ENCODE data around the gene TIFAB. TPM values are rescaled to one million over a fixed set of nuclear protein-coding genes. Genes with fewer than 3 reads are reported as not detected.

The TIFAB gene
- polyA plus RNA-seq, 1 donor from 2014 or later: not detected

DNA sequence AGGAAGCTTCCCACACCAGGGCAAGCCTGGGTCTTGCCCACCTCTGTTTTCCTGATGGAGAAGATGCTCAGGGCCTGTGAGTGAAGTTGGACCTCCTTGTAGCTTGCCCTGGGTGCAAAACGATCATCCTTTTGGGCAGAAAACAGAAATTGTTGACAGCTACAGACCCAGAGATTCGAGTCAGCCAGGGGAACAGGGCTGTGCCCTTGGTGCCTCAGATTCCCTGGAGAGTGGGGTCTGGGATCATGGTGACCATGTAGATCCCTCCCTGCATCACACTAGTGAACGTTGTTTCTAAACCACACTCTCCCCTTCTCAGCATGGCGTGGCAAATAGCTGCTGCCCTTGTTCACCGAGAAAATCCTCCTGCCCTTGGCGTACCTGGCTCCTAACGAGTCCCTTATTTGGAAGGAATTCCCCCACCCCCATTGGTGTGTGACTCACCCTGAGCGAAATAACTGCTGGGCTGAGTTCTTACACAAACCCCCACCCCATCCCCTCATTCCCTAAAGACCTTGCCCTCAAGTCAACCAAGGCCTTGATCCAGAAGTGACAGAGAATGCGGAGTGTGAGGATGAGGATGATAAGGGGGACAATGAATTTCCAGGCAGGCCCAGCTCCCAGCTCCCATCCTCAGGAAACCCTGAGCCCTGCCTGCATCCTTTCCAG, 3.9 kb downstream of the TIFAB start:
- H3F3A ChIP-seq (ENCODE audit: insufficient read depth, low read length, poor library complexity, severe bottlenecking): no peaks in the 10 kb centered on the region
- H3K4me2 ChIP-seq (ENCODE audit: low read length): no peak overlapping the region
- H3K79me2 ChIP-seq (replicated peaks; ENCODE audit: insufficient read depth, low read length): no peaks in the 10 kb centered on the region
- H3K4me3 ChIP-seq (ENCODE audit: low read length): no peak overlapping the region
- TF ChIP-seq EP300 (conservative IDR thresholded peaks at IDR 0.05; ENCODE audit: poor library complexity, severe bottlenecking): no peak
- no peaks in the 10 kb centered on the region for H3K9me3 ChIP-seq (ENCODE audit: low read length)
- no peak overlapping the region for H3K27ac ChIP-seq (ENCODE audit: low read length)
- H3K36me3 ChIP-seq (ENCODE audit: insufficient read depth, low read length): no peaks in the 10 kb centered on the region
- H3K9me2 ChIP-seq (ENCODE audit: insufficient read depth, low read length): no peaks in the 10 kb centered on the region
- no peaks in the 10 kb centered on the region for H3K27me3 ChIP-seq (ENCODE audit: insufficient read depth, low read depth, low read length)
- no peak overlapping the region for H3K9ac ChIP-seq (ENCODE audit: low read length)
- no peak overlapping the region for H2AFZ ChIP-seq (ENCODE audit: low read depth, low read length)
- H4K20me1 ChIP-seq (ENCODE audit: insufficient read depth): no peaks in the 10 kb centered on the region

GRCh38 chr5:135447298-135447929, 4.7 kb downstream of the TIFAB start, which contains the start of gene DCANP1:
DCANP1 (minus strand) TSS chr5:135447348; CDS start chr5:135447108, 240 bp downstream.
- Histone ChIP-seq H4K20me1 (ENCODE audit: insufficient read depth) (no peaks in the 10 kb centered on the region), H2AFZ (ENCODE audit: low read depth, low read length) (no peak within 1 kb of the TSS), H3K4me2 (ENCODE audit: low read length) (no peak within 1 kb of the TSS), H3K4me3 (ENCODE audit: low read length) (no peak within 1 kb of the TSS), H3K27ac (ENCODE audit: low read length) (no peak within 1 kb of the TSS), H3F3A (ENCODE audit: insufficient read depth, low read length, poor library complexity, severe bottlenecking) (no peaks in the 10 kb centered on the region), H3K36me3 (ENCODE audit: insufficient read depth, low read length) (no peaks in the 10 kb centered on the region), H3K9ac (ENCODE audit: low read length) (no peak within 1 kb of the TSS), H3K79me2 (replicated peaks; ENCODE audit: insufficient read depth, low read length) (no peaks in the 10 kb centered on the region), H3K27me3 (ENCODE audit: insufficient read depth, low read depth, low read length) (no peaks in the 10 kb centered on the region), H3K9me2 (ENCODE audit: insufficient read depth, low read length) (no peaks in the 10 kb centered on the region), H3K9me3 (ENCODE audit: low read length) (no peaks in the 10 kb centered on the region)
- no peak for TF ChIP-seq POLR2AphosphoS5 (IDR thresholded peaks at IDR 0.05)
- TF ChIP-seq RAD21 (conservative IDR thresholded peaks at IDR 0.05): no peak
- TF ChIP-seq SMC3 (conservative IDR thresholded peaks at IDR 0.05; ENCODE audit: poor library complexity): no peak
- TF ChIP-seq, protein P1, sequence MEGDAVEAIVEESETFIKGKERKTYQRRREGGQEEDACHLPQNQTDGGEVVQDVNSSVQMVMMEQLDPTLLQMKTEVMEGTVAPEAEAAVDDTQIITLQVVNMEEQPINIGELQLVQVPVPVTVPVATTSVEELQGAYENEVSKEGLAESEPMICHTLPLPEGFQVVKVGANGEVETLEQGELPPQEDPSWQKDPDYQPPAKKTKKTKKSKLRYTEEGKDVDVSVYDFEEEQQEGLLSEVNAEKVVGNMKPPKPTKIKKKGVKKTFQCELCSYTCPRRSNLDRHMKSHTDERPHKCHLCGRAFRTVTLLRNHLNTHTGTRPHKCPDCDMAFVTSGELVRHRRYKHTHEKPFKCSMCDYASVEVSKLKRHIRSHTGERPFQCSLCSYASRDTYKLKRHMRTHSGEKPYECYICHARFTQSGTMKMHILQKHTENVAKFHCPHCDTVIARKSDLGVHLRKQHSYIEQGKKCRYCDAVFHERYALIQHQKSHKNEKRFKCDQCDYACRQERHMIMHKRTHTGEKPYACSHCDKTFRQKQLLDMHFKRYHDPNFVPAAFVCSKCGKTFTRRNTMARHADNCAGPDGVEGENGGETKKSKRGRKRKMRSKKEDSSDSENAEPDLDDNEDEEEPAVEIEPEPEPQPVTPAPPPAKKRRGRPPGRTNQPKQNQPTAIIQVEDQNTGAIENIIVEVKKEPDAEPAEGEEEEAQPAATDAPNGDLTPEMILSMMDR (IDR thresholded peaks at IDR 0.05; ENCODE audit: poor library complexity, severe bottlenecking): no peak
- TF ChIP-seq EZH2 (IDR thresholded peaks at IDR 0.05; ENCODE audit: borderline replicate concordance, insufficient read depth, low read length, poor library complexity, severe bottlenecking): no peak
- no peak for TF ChIP-seq REST (IDR thresholded peaks at IDR 0.05; ENCODE audit: borderline replicate concordance)
- no peak for TF ChIP-seq TAF1 (IDR thresholded peaks at IDR 0.05; ENCODE audit: low read depth)
- no peak for TF ChIP-seq EP300 (conservative IDR thresholded peaks at IDR 0.05; ENCODE audit: poor library complexity, severe bottlenecking)
- TF ChIP-seq MXI1 (conservative IDR thresholded peaks at IDR 0.05; ENCODE audit: poor library complexity, severe bottlenecking): no peak

All from neural cell (in vitro differentiated cells).